CD4-positive, alpha-beta T cell (primary cell): ENCODE data around the gene RFPL1. TPM values are rescaled to one million over a fixed set of nuclear protein-coding genes. Genes with fewer than 3 reads are reported as not detected.
A peak's percentile ranks its signal among the peaks of the same experiment; 100 is the strongest.

Experiments
- ATAC-seq: fragments of 200-7000 bp; cut with Tn5 transposase; one replicate; pipeline ENCODE4 v1.10.0; 2022; ENCODE audit warnings: mild to moderate bottlenecking; ENCODE audit not compliant: poor library complexity
- CTCF ChIA-PET: fragments of 350-600 bp; sonication (Branson Sonifier 250); formaldehyde crosslinking; loops from one replicate; lab custom pipeline; 2021; ENCODE audit warnings: antibody characterized with exemption, inconsistent platforms; lab: Charles Lee
- POLR2A ChIA-PET: fragments of 350-600 bp; sonication (Branson Sonifier 250); formaldehyde crosslinking; loops from one replicate; lab custom pipeline; 2021; ENCODE audit warnings: antibody characterized with exemption, inconsistent platforms; lab: Charles Lee
- DNase-seq, 14 experiments: peaks; one replicate each; pipeline ENCODE4 v3.0.0-alpha.2; 2013 to 2020; ENCODE audit warnings: mixed read lengths in 2 of 14
- H3K27ac ChIP-seq, 2 donors: one replicate each; pipeline versions ENCODE4 v1.5.1 to v1.7.0; 2013; ENCODE audit warnings: low read length in 2 of 2, low read depth in 1 of 2, mild to moderate bottlenecking in 1 of 2
- H3K27me3 ChIP-seq, 2 experiments: 1 replicate in 1 of 2; 2 replicates in 1 of 2; pipeline versions ENCODE4 v1.6.1 to v1.7.0; 2013; ENCODE audit warnings: low read length in 2 of 2, control low read depth in 1 of 2, mild to moderate bottlenecking in 1 of 2, moderate library complexity in 1 of 2; ENCODE audit not compliant: insufficient read depth in 2 of 2, control insufficient read depth in 1 of 2
- H3K36me3 ChIP-seq: one replicate; pipeline ENCODE4 v1.6.1; 2013; ENCODE audit warnings: low read length, control low read depth; ENCODE audit not compliant: insufficient read depth
- H3K4me1 ChIP-seq: one replicate; pipeline ENCODE4 v1.6.1; 2013; ENCODE audit warnings: low read length, control low read depth; ENCODE audit not compliant: insufficient read depth
- H3K4me3 ChIP-seq: one replicate; pipeline ENCODE4 v1.5.1; 2013; ENCODE audit warnings: mild to moderate bottlenecking, low read length, moderate library complexity
- H3K9me3 ChIP-seq, 2 experiments: 1 replicate in 1 of 2; 2 replicates in 1 of 2; pipeline versions ENCODE4 v1.6.1 to v1.7.0; 2013; ENCODE audit warnings: low read length in 2 of 2, mild to moderate bottlenecking in 2 of 2, control low read depth in 1 of 2, moderate library complexity in 1 of 2; ENCODE audit not compliant: control insufficient read depth in 1 of 2, insufficient read depth in 1 of 2
- H3K27ac Mint-ChIP-seq: one replicate; pipeline ENCODE4 v1.8.0; 2020; ENCODE audit warnings: mixed read lengths
- H3K27me3 Mint-ChIP-seq: one replicate; pipeline ENCODE4 v1.8.0; 2021; ENCODE audit warnings: mixed read lengths
- H3K36me3 Mint-ChIP-seq: one replicate; pipeline ENCODE4 v1.8.0; 2021; ENCODE audit warnings: low read depth, mixed read lengths
- H3K4me1 Mint-ChIP-seq: one replicate; pipeline ENCODE4 v1.8.0; 2021; ENCODE audit warnings: low read depth, mixed read lengths
- H3K4me3 Mint-ChIP-seq: one replicate; pipeline ENCODE4 v1.8.0; 2020; ENCODE audit warnings: mild to moderate bottlenecking, mixed read lengths
- H3K9me3 Mint-ChIP-seq: one replicate; pipeline ENCODE4 v1.8.0; 2020; ENCODE audit warnings: mixed read lengths
- intact Hi-C, 2 experiments: fragments of 100-400 bp; cut with DNase I in 1 of 2; cut with micrococcal nuclease in 1 of 2; formaldehyde crosslinking; loops; one replicate each; pipeline versions ENCODE4 v1.15.1 to v1.9.0; 2023 to 2025; cut with DNase I, micrococcal nuclease
- total RNA-seq, 174 experiments: library from RNA in 2 of 174; stranded (reverse) in 2 of 174; gene quantifications; one replicate each; pipeline ENCODE4 v1.2.3 and lab custom pipeline; 2021 to 2026
- TF ChIP-seq, protein P1 (sequence below): fragments of 200-600 bp; IDR thresholded peaks from one replicate; pipeline ENCODE4 v1.8.0; 2022; ENCODE audit warnings: antibody characterized with exemption, mild to moderate bottlenecking

The RFPL1 gene
- total RNA-seq, 2 experiments from 2014 or later: not detected

- peaks cover 64% of the 10 kb centered on the region for H3K27me3 Mint-ChIP-seq
- intact Hi-C loops: no loop called here
- TF ChIP-seq, protein P1, sequence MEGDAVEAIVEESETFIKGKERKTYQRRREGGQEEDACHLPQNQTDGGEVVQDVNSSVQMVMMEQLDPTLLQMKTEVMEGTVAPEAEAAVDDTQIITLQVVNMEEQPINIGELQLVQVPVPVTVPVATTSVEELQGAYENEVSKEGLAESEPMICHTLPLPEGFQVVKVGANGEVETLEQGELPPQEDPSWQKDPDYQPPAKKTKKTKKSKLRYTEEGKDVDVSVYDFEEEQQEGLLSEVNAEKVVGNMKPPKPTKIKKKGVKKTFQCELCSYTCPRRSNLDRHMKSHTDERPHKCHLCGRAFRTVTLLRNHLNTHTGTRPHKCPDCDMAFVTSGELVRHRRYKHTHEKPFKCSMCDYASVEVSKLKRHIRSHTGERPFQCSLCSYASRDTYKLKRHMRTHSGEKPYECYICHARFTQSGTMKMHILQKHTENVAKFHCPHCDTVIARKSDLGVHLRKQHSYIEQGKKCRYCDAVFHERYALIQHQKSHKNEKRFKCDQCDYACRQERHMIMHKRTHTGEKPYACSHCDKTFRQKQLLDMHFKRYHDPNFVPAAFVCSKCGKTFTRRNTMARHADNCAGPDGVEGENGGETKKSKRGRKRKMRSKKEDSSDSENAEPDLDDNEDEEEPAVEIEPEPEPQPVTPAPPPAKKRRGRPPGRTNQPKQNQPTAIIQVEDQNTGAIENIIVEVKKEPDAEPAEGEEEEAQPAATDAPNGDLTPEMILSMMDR: no peak
- Histone ChIP-seq H3K4me3 (no peak overlapping the region), H3K4me1 (peaks cover 22% of the 10 kb centered on the region), H3K9me3 (peaks cover 0 to 18% of the 10 kb centered on the region in 2 experiments), H3K27me3 (peaks cover 44 to 45% of the 10 kb centered on the region in 2 experiments), H3K27ac (no peak overlapping the region), H3K36me3 (no peaks in the 10 kb centered on the region)
- H3K4me3 Mint-ChIP-seq: no peak overlapping the region
- CTCF ChIA-PET: no interaction called here
- ATAC-seq: no peak
- H3K4me1 Mint-ChIP-seq: peaks cover 19% of the 10 kb centered on the region
- H3K36me3 Mint-ChIP-seq: no peaks in the 10 kb centered on the region
- no peaks in the 10 kb centered on the region for H3K9me3 Mint-ChIP-seq
- POLR2A ChIA-PET: no interaction called here
- DNase-seq: no peak
- no peak overlapping the region for H3K27ac Mint-ChIP-seq
Observed at GRCh38 chr22:29480262-29480511, 41.8 kb downstream of the RFPL1 start.

DNA sequence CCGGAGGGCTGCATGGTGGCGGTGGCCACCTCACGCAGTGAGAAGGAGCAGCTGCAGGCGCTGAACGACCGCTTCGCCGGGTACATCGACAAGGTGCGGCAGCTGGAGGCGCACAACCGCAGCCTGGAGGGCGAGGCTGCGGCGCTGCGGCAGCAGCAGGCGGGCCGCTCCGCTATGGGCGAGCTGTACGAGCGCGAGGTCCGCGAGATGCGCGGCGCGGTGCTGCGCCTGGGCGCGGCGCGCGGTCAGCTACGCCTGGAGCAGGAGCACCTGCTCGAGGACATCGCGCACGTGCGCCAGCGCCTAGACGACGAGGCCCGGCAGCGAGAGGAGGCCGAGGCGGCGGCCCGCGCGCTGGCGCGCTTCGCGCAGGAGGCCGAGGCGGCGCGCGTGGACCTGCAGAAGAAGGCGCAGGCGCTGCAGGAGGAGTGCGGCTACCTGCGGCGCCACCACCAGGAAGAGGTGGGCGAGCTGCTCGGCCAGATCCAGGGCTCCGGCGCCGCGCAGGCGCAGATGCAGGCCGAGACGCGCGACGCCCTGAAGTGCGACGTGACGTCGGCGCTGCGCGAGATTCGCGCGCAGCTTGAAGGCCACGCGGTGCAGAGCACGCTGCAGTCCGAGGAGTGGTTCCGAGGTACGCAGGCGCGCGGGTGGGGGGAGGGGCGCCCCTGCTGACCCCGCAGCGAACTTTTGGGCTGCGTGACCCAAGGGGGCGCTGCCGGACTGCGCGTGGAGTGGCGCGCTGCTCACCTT, 42.3 kb downstream of the RFPL1 start:
- ChIA-PET POLR2A (no interaction called here), CTCF (no interaction called here)
- DNase-seq: peak in 6 of 14 experiments; percentile 5 to 77 (median 40)
- Histone ChIP-seq H3K27ac (no peak overlapping the region), H3K4me3 (peak overlapping the region; percentile 37), H3K27me3 (peaks cover 44 to 45% of the 10 kb centered on the region in 2 experiments), H3K4me1 (peaks cover 22% of the 10 kb centered on the region), H3K36me3 (no peaks in the 10 kb centered on the region), H3K9me3 (peaks cover 0 to 18% of the 10 kb centered on the region in 2 experiments)
- TF ChIP-seq, protein P1: no peak
- no peak for ATAC-seq
- Mint-ChIP-seq H3K4me3 (no peak overlapping the region), H3K27ac (no peak overlapping the region), H3K27me3 (peaks cover 59% of the 10 kb centered on the region), H3K36me3 (no peaks in the 10 kb centered on the region), H3K9me3 (no peaks in the 10 kb centered on the region), H3K4me1 (peaks cover 19% of the 10 kb centered on the region)
- intact Hi-C loops: no loop called here

- H3K27ac ChIP-seq: no peak overlapping the region
- H3K27ac Mint-ChIP-seq: no peak overlapping the region
- CTCF ChIA-PET: no interaction called here
- POLR2A ChIA-PET: no interaction called here
- H3K4me3 ChIP-seq: peak overlapping the region; percentile 37
- no peaks in the 10 kb centered on the region for H3K9me3 Mint-ChIP-seq
- no peaks in the 10 kb centered on the region for H3K36me3 ChIP-seq
- peaks cover 22% of the 10 kb centered on the region for H3K4me1 ChIP-seq
- H3K4me3 Mint-ChIP-seq: peak overlapping the region; percentile 15
- no peaks in the 10 kb centered on the region for H3K36me3 Mint-ChIP-seq
- intact Hi-C loops: no loop called here
- ATAC-seq (no peak), DNase-seq (no peak)
- H3K27me3 Mint-ChIP-seq: peaks cover 51% of the 10 kb centered on the region
- H3K4me1 Mint-ChIP-seq: peaks cover 19% of the 10 kb centered on the region
- TF ChIP-seq, protein P1: no peak
- H3K27me3 ChIP-seq: peaks cover 44 to 45% of the 10 kb centered on the region in 2 experiments
- peaks cover 0 to 18% of the 10 kb centered on the region in 2 experiments for H3K9me3 ChIP-seq
Observed at GRCh38 chr22:29481265-29482000, 43.0 kb downstream of the RFPL1 start.
